ENCODE measurements around the gene SREBF2.

SREBF2 gene

GRCh38 chr22:41832553-41833368 lies at the start of gene SREBF2:
Gene SREBF2 (plus strand): TSS chr22:41833105. CDS start chr22:41833271, 166 bp downstream.
- Histone ChIP-seq H3F3A (ENCODE audit: low read depth) (no peaks in the 10 kb centered on the region), H3K36me3 (ENCODE audit: insufficient read depth, low read length) (peaks cover 13% of the 10 kb centered on the region; the same call in 1 of the 2 replicates), H3K27me3 (ENCODE audit: insufficient read depth, low read length, poor library complexity, severe bottlenecking) (no peaks in the 10 kb centered on the region), H3K9me3 (ENCODE audit: insufficient read depth, low read depth, low read length) (no peaks in the 10 kb centered on the region), H3K4me2 (ENCODE audit: low read depth, low read length, poor library complexity, severe bottlenecking) (peak within 1 kb of the TSS; percentile 97), H3K4me3 (ENCODE audit: low read length, poor library complexity, severe bottlenecking) (peak within 1 kb of the TSS; percentile 87), H4K20me1 (ENCODE audit: insufficient read depth, low read length, poor library complexity, severe bottlenecking) (peaks cover 34% of the 10 kb centered on the region), H3K79me2 (ENCODE audit: insufficient read depth, low read length) (peaks cover 62% of the 10 kb centered on the region), H3K9me2 (replicated peaks; ENCODE audit: low read depth, low read length) (no peaks in the 10 kb centered on the region), H2AFZ (ENCODE audit: low read length) (no peak within 1 kb of the TSS; the same call in 1 of the 2 replicates), H3K4me1 (ENCODE audit: insufficient read depth, low read length, poor library complexity, severe bottlenecking) (peaks cover 55% of the 10 kb centered on the region), H3K9ac (ENCODE audit: low read depth, low read length, poor library complexity, severe bottlenecking) (peak within 1 kb of the TSS; percentile 95)
- TF ChIP-seq CTCF (conservative IDR thresholded peaks at IDR 0.05; ENCODE audit: low read length): no peak
- no peak for TF ChIP-seq EZH2phosphoT487 (IDR thresholded peaks at IDR 0.05; ENCODE audit: borderline replicate concordance)

- H4K20me1 ChIP-seq (ENCODE audit: insufficient read depth, low read length, poor library complexity, severe bottlenecking): no peaks in the 10 kb centered on the region
- H3K9ac ChIP-seq (ENCODE audit: low read depth, low read length, poor library complexity, severe bottlenecking): no peak overlapping the region
- no peak overlapping the region for H3K4me3 ChIP-seq (ENCODE audit: low read length, poor library complexity, severe bottlenecking)
- H3F3A ChIP-seq (ENCODE audit: low read depth): no peaks in the 10 kb centered on the region
- no peaks in the 10 kb centered on the region for H3K36me3 ChIP-seq (ENCODE audit: insufficient read depth, low read length)
- H3K9me3 ChIP-seq (ENCODE audit: insufficient read depth, low read depth, low read length): no peaks in the 10 kb centered on the region
- no peaks in the 10 kb centered on the region for H3K27me3 ChIP-seq (ENCODE audit: insufficient read depth, low read length, poor library complexity, severe bottlenecking)
- H3K4me1 ChIP-seq (ENCODE audit: insufficient read depth, low read length, poor library complexity, severe bottlenecking): peaks cover 7% of the 10 kb centered on the region
- TF ChIP-seq EZH2phosphoT487 (IDR thresholded peaks at IDR 0.05; ENCODE audit: borderline replicate concordance) (no peak), CTCF (conservative IDR thresholded peaks at IDR 0.05; ENCODE audit: low read length) (no peak)
- no peaks in the 10 kb centered on the region for H3K79me2 ChIP-seq (ENCODE audit: insufficient read depth, low read length)
- no peak overlapping the region for H2AFZ ChIP-seq (ENCODE audit: low read length)
- H3K4me2 ChIP-seq (ENCODE audit: low read depth, low read length, poor library complexity, severe bottlenecking): no peak overlapping the region
- H3K9me2 ChIP-seq (replicated peaks; ENCODE audit: low read depth, low read length): no peaks in the 10 kb centered on the region
These were observed 45.6 kb upstream of the SREBF2 start for GRCh38 chr22:41787331-41787730.

- Histone ChIP-seq H3K9me3 (ENCODE audit: insufficient read depth, low read depth, low read length) (no peaks in the 10 kb centered on the region), H3K4me3 (ENCODE audit: low read length, poor library complexity, severe bottlenecking) (no peak overlapping the region), H3K36me3 (ENCODE audit: insufficient read depth, low read length) (no peaks in the 10 kb centered on the region), H2AFZ (ENCODE audit: low read length) (no peak overlapping the region), H3K27me3 (ENCODE audit: insufficient read depth, low read length, poor library complexity, severe bottlenecking) (no peaks in the 10 kb centered on the region), H4K20me1 (ENCODE audit: insufficient read depth, low read length, poor library complexity, severe bottlenecking) (no peaks in the 10 kb centered on the region), H3K9ac (ENCODE audit: low read depth, low read length, poor library complexity, severe bottlenecking) (no peak overlapping the region), H3K9me2 (replicated peaks; ENCODE audit: low read depth, low read length) (no peaks in the 10 kb centered on the region), H3F3A (ENCODE audit: low read depth) (no peaks in the 10 kb centered on the region), H3K4me1 (ENCODE audit: insufficient read depth, low read length, poor library complexity, severe bottlenecking) (no peaks in the 10 kb centered on the region), H3K4me2 (ENCODE audit: low read depth, low read length, poor library complexity, severe bottlenecking) (no peak overlapping the region), H3K79me2 (ENCODE audit: insufficient read depth, low read length) (no peaks in the 10 kb centered on the region)
- no peak for TF ChIP-seq CTCF (conservative IDR thresholded peaks at IDR 0.05; ENCODE audit: low read length)
- no peak for TF ChIP-seq EZH2phosphoT487 (IDR thresholded peaks at IDR 0.05; ENCODE audit: borderline replicate concordance)
These were observed 39.0 kb upstream of the SREBF2 start for GRCh38 chr22:41793871-41794270.

Measured in Loucy (cell line).